ENCODE measurements around the gene PRR33. TPM values are rescaled to one million over a fixed set of nuclear protein-coding genes. Genes with fewer than 3 reads are reported as not detected.
"Not testable (repeated sequence)": the region's sequence is repeated elsewhere in the genome, so short reads cannot be mapped to it uniquely, and the experiment has no call there.

Gene PRR33
- total RNA-seq, 1 donor from 2014 or later = not detected

- no peak for DNase-seq (ENCODE audit: low spot score in 2 of 2, unreplicated experiment in 2 of 2)
- H3K36me3 Mint-ChIP-seq = no peaks in the 10 kb centered on the region
- H3K27ac Mint-ChIP-seq = no peak overlapping the region
These were observed 2.3 kb downstream of the PRR33 start for GRCh38 chr11:1889224-1889930.

DNA sequence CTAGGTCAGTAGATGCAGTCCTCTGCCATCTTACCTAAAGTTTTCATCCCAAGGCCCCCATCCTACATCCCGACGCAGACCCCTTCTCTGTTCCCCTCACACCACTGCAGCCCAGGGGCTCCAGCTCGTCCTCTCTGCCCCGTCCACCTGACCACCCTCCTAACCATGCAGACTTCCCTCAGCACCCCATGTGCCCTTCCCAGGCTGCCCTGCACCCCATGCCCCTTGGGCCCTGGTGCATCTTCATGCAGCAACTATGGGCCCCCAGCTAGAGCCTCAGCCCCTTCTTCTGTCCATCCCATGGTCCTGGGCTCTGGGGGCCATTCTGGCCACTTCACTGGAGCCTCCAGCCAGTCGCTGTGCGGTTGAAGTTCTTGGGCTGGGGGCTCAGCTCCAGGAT, 2.9 kb downstream of the PRR33 start:
- DNase-seq (ENCODE audit: low spot score in 2 of 2, unreplicated experiment in 2 of 2) = no peak
- no peak overlapping the region for H3K27ac Mint-ChIP-seq
- no peaks in the 10 kb centered on the region for H3K36me3 Mint-ChIP-seq
- peaks cover 5% of the 10 kb centered on the region for H3K4me1 Mint-ChIP-seq
- H3K4me3 Mint-ChIP-seq = no peak overlapping the region
- H3K9me3 Mint-ChIP-seq = no peaks in the 10 kb centered on the region
- H3K27me3 Mint-ChIP-seq (ENCODE audit: low read depth) = peaks cover 4% of the 10 kb centered on the region
- TF ChIP-seq, protein P1, sequence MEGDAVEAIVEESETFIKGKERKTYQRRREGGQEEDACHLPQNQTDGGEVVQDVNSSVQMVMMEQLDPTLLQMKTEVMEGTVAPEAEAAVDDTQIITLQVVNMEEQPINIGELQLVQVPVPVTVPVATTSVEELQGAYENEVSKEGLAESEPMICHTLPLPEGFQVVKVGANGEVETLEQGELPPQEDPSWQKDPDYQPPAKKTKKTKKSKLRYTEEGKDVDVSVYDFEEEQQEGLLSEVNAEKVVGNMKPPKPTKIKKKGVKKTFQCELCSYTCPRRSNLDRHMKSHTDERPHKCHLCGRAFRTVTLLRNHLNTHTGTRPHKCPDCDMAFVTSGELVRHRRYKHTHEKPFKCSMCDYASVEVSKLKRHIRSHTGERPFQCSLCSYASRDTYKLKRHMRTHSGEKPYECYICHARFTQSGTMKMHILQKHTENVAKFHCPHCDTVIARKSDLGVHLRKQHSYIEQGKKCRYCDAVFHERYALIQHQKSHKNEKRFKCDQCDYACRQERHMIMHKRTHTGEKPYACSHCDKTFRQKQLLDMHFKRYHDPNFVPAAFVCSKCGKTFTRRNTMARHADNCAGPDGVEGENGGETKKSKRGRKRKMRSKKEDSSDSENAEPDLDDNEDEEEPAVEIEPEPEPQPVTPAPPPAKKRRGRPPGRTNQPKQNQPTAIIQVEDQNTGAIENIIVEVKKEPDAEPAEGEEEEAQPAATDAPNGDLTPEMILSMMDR (IDR thresholded peaks at IDR 0.05; ENCODE audit: unreplicated experiment) = no peak

More at GRCh38 chr11:1889224-1889930, 2.3 kb downstream of the PRR33 start:
- Mint-ChIP-seq H3K27me3 (ENCODE audit: low read depth) (peaks cover 4% of the 10 kb centered on the region), H3K4me1 (peaks cover 5% of the 10 kb centered on the region), H3K4me3 (no peak overlapping the region), H3K9me3 (no peaks in the 10 kb centered on the region)
- TF ChIP-seq, protein P1 (IDR thresholded peaks at IDR 0.05; ENCODE audit: unreplicated experiment) = no peak

GRCh38 chr11:1888347-1888753, 3.3 kb downstream of the PRR33 start:
- Mint-ChIP-seq H3K27me3 (ENCODE audit: low read depth) (peaks cover 4% of the 10 kb centered on the region), H3K4me3 (no peak overlapping the region), H3K4me1 (peaks cover 5% of the 10 kb centered on the region), H3K9me3 (no peaks in the 10 kb centered on the region), H3K36me3 (no peaks in the 10 kb centered on the region), H3K27ac (no peak overlapping the region)
- no peak for DNase-seq (ENCODE audit: low spot score in 2 of 2, unreplicated experiment in 2 of 2)
- TF ChIP-seq, protein P1 (IDR thresholded peaks at IDR 0.05; ENCODE audit: unreplicated experiment) = no peak

DNA sequence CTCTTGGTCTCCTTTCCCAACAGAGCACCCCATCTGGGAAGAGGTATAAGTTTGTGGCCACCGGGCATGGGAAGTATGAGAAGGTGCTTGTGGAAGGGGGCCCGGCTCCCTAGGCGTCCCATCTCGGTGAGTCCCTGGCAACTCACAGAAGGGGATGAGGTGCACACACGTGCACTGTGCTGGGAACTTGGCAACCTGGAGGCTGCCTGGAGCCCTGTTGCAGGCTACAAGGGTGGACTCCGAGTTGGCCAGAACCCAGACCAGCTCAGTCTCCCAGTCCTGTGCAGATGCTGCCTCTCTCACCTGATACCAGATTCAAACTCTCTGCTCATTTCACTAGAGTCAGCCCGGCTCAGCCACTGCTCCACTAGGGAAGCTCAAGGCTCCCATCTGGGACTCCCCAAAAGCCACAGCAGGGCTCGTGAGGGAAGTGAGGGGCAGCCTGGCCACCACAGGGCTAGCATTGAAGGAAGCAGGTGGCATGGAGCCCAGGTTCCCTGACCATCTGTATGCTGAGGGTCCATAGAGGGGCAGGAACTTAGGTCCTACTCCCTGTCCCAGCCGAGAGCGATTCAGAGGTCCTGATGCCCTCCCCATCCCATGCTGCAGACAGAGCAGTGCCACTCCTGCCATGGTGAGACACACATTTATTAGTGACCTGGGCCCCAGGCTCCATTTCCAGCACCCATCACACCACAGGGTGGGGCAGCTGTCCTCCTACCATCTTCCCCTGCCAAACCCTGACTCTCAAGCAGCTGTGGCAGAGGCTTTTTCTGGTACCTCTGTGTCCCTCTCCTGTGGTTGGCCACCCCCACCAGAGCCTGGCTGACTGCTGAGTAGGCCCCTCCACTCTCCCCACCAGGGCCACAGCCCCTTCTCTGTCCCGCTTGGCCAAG, 4.0 kb downstream of the PRR33 start:
- Mint-ChIP-seq H3K4me3 (no peak overlapping the region), H3K27me3 (ENCODE audit: low read depth) (peaks cover 4% of the 10 kb centered on the region), H3K4me1 (peaks cover 7% of the 10 kb centered on the region), H3K9me3 (no peaks in the 10 kb centered on the region), H3K36me3 (no peaks in the 10 kb centered on the region), H3K27ac (no peak overlapping the region)
- DNase-seq (ENCODE audit: low spot score in 2 of 2, unreplicated experiment in 2 of 2) = no peak
- TF ChIP-seq, protein P1 (IDR thresholded peaks at IDR 0.05; ENCODE audit: unreplicated experiment) = no peak

DNA sequence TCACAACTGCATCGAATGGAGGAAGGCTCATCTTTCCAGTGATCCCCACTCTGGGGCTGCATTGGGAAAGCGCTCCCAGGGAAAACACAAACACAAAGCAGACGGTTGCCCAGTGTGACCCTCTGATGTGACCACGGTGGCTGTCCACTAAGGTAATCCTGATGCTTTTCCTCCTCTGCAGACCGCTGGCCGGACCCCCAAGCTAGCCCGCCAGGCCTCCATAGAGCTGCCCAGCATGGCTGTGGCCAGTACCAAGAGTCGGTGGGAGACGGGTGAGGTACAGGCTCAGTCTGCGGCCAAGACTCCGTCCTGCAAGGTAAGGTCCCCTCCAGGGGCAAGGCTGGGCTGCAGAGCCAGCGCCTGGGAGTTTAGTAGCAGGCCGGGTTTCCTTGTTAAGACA, 5.1 kb downstream of the PRR33 start:
- H3K27ac Mint-ChIP-seq; H3K9me3 Mint-ChIP-seq; H3K27me3 Mint-ChIP-seq (ENCODE audit: low read depth); DNase-seq (ENCODE audit: low spot score in 2 of 2, unreplicated experiment in 2 of 2); H3K4me3 Mint-ChIP-seq; H3K36me3 Mint-ChIP-seq: not testable (repeated sequence)
- H3K4me1 Mint-ChIP-seq = peaks cover 11% of the 10 kb centered on the region

- Mint-ChIP-seq H3K4me1 (peaks cover 11% of the 10 kb centered on the region), H3K27ac (no peak overlapping the region), H3K4me3 (no peak overlapping the region), H3K36me3 (no peaks in the 10 kb centered on the region), H3K9me3 (no peaks in the 10 kb centered on the region), H3K27me3 (ENCODE audit: low read depth) (peaks cover 4% of the 10 kb centered on the region)
- TF ChIP-seq, protein P1 (IDR thresholded peaks at IDR 0.05; ENCODE audit: unreplicated experiment) = no peak
- DNase-seq (ENCODE audit: low spot score in 2 of 2, unreplicated experiment in 2 of 2) = no peak
These were observed 7.4 kb downstream of the PRR33 start for GRCh38 chr11:1884303-1884700.

All from mesothelial cell of epicardium (in vitro differentiated cells).